IgD-negative memory B cell (primary cell): Measurements from ENCODE around the gene MUC13. TPM values are rescaled to one million over a fixed set of nuclear protein-coding genes. Genes with fewer than 3 reads are reported as not detected.

Experiments used
- polyA plus RNA-seq: library from polyadenylated mRNA; unstranded; fragments of 300-500 nt; fragmentation: Illumina TruSeq; gene quantifications from one replicate; pipeline ENCODE4 v1.2.3, GENCODE V29; 2021

Gene MUC13
- polyA plus RNA-seq, 1 donor from 2014 or later, result not detected

Other genes starting within 250 kb of the MUC13 start
- 20.2 TPM for gene UMPS, start 204.3 kb downstream of the MUC13 start, polyA plus RNA-seq
- gene ITGB5, start 47.4 kb downstream of the MUC13 start, polyA plus RNA-seq, result 0.69 TPM
- gene HEG1, start 121.2 kb upstream of the MUC13 start, polyA plus RNA-seq, result 1.5 TPM